ENCODE data around the gene SLC4A4. TPM values are rescaled to one million over a fixed set of nuclear protein-coding genes. Genes with fewer than 3 reads are reported as not detected.

SLC4A4 gene
- total RNA-seq, 1 donor from 2014 or later, result 0.32 TPM

DNA sequence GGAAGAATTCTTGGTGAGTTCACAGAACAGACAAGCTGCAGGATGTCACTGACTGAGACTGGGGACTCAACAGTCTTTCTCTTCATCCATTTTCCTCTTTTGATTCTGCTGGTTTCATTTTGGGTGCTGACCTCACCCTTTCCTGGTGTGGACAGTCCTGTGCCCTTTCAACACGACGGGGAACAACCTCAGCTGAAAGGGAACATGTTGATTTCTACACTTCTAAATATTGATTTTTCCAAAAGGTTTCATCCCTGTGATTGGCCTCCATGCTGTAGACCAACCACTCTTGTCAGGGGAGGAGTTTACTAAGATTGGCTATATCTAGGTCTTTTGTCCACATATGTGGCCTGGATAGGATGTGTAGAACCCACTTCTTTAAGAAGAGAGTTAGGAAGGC lies 91.8 kb downstream of the SLC4A4 start:
- Histone ChIP-seq H3K4me1 (no peaks in the 10 kb centered on the region), H3K9me3 (no peaks in the 10 kb centered on the region), H3K27me3 (no peaks in the 10 kb centered on the region), H3K4me3 (no peak overlapping the region), H3K27ac (no peak overlapping the region), H3K36me3 (no peaks in the 10 kb centered on the region)
- TF ChIP-seq, protein P1, sequence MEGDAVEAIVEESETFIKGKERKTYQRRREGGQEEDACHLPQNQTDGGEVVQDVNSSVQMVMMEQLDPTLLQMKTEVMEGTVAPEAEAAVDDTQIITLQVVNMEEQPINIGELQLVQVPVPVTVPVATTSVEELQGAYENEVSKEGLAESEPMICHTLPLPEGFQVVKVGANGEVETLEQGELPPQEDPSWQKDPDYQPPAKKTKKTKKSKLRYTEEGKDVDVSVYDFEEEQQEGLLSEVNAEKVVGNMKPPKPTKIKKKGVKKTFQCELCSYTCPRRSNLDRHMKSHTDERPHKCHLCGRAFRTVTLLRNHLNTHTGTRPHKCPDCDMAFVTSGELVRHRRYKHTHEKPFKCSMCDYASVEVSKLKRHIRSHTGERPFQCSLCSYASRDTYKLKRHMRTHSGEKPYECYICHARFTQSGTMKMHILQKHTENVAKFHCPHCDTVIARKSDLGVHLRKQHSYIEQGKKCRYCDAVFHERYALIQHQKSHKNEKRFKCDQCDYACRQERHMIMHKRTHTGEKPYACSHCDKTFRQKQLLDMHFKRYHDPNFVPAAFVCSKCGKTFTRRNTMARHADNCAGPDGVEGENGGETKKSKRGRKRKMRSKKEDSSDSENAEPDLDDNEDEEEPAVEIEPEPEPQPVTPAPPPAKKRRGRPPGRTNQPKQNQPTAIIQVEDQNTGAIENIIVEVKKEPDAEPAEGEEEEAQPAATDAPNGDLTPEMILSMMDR (IDR thresholded peaks at IDR 0.05), result no peak
- no peak for DNase-seq (ENCODE audit: low spot score in 2 of 2)
- intact Hi-C loops (cut with DNase I), result no loop called here

DNA sequence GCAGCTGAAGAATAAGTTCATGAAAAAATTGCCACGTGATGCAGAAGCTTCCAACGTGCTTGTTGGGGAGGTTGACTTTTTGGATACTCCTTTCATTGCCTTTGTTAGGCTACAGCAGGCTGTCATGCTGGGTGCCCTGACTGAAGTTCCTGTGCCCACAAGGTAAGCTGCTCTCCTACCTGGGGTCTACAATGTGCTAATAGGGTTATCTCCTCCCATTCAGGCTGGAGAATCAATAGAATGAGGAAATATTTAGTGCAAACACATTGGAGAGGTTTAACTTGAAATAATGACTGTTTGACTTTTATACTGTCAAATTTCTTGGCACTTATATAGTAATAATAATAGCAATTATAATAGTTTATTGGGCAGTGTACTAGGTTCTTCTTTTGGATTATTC lies 101.8 kb downstream of the SLC4A4 start:
- Histone ChIP-seq H3K36me3 (no peaks in the 10 kb centered on the region), H3K27me3 (no peaks in the 10 kb centered on the region), H3K27ac (no peak overlapping the region), H3K9me3 (no peaks in the 10 kb centered on the region), H3K4me1 (no peaks in the 10 kb centered on the region), H3K4me3 (no peak overlapping the region)
- TF ChIP-seq, protein P1 (IDR thresholded peaks at IDR 0.05), result no peak
- intact Hi-C loops (cut with DNase I), result no loop called here
- DNase-seq (ENCODE audit: low spot score in 2 of 2), result no peak

DNA sequence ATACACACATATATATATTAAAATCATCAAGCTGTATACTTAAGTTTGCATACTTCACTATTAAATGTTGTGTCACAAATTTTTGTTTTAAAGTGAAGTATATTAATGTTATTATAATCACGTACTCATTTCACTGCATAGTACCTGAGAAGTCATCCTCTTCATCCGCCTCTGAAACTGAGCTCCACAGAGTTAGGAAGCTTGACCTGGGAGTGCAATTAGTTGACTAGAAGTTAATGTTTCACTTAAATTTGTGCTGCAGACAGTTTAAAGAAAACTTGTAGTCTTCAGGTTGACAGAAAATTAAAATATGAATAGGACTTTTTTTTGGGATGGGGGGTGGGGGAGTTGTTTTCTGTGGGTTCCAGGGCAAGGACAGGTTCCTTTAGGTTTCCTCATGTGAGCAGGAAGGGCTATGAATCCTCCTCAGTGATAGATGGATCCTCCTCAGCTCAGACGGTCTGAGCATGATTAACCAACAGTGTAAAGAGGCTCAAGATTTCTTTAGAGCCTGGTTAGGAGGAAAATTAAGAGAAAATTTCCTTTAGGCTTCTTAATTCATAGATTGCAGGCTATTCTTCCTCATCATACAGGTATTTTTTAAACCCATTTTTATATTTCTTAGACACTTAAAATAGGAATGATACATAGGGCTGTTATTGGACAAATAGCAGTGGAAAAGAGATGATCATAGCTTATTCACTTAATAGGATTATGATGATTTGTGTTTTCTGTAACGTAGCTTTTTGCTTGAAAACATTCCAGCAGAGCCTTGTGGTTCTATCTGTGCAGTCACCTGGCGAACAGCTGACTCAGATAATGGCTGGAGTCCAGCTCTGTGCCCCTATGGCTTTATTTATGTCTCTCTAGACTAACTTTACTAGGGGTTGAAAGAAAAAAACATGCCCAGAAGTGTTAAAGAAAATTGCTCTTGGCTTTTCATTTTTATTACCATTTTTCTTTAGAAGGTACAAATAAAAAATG lies 102.7 kb downstream of the SLC4A4 start:
- Histone ChIP-seq H3K4me3 (no peak overlapping the region), H3K4me1 (no peaks in the 10 kb centered on the region), H3K27me3 (no peaks in the 10 kb centered on the region), H3K9me3 (no peaks in the 10 kb centered on the region), H3K27ac (no peak overlapping the region), H3K36me3 (no peaks in the 10 kb centered on the region)
- DNase-seq (ENCODE audit: low spot score in 2 of 2), result no peak
- TF ChIP-seq, protein P1 (IDR thresholded peaks at IDR 0.05), result no peak
- intact Hi-C loops (cut with DNase I), result no loop called here

DNA sequence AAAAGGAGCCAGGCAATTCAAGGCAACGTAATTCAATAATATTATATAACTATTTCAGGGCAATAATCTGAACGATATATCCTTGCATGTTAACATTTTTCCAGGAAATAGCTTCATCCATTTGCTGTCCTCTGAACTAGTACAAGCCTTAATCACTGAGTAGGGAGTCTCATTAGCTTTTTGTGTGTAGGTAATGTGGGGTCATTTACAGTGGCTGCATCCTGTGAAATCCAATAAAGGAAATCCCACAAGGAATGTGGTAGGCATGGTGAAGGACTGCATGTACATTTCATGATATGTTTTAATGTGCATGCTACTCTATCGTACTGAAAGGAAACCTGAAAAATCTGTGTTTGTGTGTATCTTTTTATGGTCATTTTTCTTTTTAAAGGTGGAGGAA lies 103.5 kb downstream of the SLC4A4 start:
- H3K9me3 ChIP-seq, result no peaks in the 10 kb centered on the region
- intact Hi-C loops (cut with DNase I), result no loop called here
- H3K36me3 ChIP-seq, result no peaks in the 10 kb centered on the region
- no peaks in the 10 kb centered on the region for H3K27me3 ChIP-seq
- no peak for DNase-seq (ENCODE audit: low spot score in 2 of 2)
- no peak overlapping the region for H3K27ac ChIP-seq
- H3K4me1 ChIP-seq, result no peaks in the 10 kb centered on the region
- H3K4me3 ChIP-seq, result no peak overlapping the region
- TF ChIP-seq, protein P1 (IDR thresholded peaks at IDR 0.05), result no peak

DNA sequence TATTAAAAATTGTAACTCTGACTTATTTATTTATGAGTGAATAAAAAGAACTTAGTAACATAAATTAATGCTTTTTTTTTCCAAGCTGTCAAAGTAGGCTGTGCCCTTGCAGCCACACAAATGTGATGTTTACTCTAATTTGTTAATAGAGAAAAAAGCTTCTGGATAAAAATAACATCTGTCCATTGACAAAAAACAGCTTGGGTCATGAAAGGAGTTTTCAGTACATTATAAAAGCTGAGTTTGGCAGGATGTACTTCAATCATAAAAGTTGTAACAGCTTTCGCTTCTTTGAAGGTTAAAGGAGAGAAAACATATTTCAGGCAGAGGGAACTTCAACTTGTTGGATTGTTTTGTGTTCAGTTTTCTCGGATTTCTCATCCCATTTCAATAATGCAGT lies 105.6 kb downstream of the SLC4A4 start:
- Histone ChIP-seq H3K27me3 (no peaks in the 10 kb centered on the region), H3K4me1 (no peaks in the 10 kb centered on the region), H3K4me3 (no peak overlapping the region), H3K27ac (no peak overlapping the region), H3K9me3 (no peaks in the 10 kb centered on the region), H3K36me3 (no peaks in the 10 kb centered on the region)
- TF ChIP-seq, protein P1 (IDR thresholded peaks at IDR 0.05), result no peak
- intact Hi-C loops (cut with DNase I), result no loop called here
- DNase-seq (ENCODE audit: low spot score in 2 of 2), result no peak

Data from ascending aorta (tissue), 2 donors.